GM19463 (cell line): ENCODE data around the gene C17orf67.

ENCODE experiments used
- ATAC-seq: cut with Tn5 transposase; IDR thresholded peaks from one replicate; pipeline ENCODE4 v1.9.1; 2021; ENCODE audit warnings: mild to moderate bottlenecking, moderate library complexity; ENCODE audit not compliant: unreplicated experiment

The C17orf67 gene

GRCh38 chr17:56834380-56835263 lies 902 bp upstream of the C17orf67 start:
- peak; percentile 20 for ATAC-seq

DNA sequence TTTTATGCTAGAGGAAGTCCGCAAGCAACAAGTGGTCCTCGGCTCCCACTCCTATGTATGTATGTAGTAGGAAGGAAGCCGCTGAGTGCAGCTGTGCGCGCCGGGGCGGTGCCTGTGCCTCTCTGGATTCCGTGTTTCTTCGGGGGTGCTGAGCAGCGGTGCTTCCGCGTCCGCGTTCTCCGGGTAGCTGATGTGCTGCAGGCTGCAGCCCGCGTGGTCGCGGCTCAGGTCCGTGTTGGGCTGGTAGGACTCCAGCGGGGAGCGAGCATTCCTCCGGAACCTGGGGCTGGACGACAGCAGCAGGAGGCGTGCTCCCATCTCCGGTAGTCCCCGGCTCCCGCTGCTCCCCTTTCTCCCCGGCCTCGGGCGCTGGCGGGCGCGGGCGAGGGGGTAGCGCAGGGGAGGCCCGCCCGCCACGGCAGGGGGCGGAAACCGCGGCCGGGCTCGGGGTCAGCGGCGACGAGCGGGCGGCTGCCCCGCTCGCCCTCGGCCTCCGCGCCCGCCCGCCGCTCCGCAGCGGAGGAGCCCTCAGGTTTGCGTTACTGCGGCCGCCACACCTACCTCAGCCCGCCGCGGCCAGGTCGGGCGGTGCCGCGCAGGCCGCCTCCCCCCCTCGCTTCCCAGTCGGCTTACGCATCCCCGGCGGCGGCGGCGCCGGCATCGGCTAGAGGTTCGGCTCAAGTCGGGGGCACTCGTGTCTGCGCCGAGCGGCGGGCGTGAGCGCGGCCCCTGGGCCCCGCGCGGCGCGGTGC lies 487 bp downstream of the C17orf67 start:
- ATAC-seq, result peak; percentile 40

DNA sequence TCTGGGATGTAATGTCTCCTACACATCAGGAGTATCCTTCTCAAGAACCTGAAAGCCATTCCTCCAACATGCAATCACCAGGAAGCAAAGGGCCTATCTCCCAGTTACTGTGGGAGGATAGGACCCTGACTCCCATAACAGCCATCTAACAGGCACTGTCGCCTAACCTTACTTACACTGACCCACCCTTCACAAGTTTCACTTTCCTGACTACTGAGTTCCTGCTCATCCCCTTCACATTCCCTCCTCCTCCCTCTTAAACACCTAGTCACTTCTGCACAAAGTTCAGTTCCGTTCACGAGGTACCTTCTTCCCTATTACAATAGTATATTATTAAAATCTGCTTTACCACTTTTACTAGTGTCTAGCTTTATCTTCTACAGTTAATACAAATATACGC lies 1.3 kb downstream of the C17orf67 start:
- ATAC-seq, result no peak

DNA sequence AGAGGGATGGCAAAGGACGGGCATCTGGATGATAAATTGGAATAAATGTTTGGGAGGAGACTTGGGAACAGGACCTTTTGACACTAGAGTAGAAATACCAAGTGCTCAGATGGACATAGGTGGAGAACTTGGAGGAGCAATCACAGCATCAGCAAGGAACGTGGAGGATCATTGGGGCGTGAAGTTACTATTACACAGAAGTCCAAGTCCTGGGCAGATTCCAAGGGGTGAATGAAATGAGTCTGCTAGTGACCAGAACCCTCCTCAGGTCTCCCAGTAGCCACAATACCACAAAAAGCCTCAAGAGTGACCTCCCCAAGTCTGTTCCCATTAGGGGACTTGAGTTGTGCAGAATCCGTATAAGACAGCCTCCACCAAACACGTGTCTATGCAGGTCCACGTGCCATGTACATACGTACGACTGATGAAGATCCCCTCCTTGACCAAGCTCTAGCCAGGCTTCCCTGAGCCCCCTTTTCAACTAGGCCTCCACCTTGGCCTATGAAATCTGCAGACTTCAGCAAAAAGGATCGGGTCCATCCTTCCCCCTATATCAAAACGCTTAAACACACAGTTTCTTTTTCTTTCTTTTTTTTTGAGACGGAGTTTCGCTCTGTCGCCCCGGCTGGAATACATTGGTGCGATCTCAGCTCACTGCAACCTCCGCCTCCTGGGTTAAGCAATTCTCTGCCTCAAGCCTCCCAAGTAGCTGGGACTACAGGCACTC lies 2.2 kb downstream of the C17orf67 start:
- no peak for ATAC-seq

GRCh38 chr17:56830726-56831368 lies 2.9 kb downstream of the C17orf67 start:
- ATAC-seq, result no peak

DNA sequence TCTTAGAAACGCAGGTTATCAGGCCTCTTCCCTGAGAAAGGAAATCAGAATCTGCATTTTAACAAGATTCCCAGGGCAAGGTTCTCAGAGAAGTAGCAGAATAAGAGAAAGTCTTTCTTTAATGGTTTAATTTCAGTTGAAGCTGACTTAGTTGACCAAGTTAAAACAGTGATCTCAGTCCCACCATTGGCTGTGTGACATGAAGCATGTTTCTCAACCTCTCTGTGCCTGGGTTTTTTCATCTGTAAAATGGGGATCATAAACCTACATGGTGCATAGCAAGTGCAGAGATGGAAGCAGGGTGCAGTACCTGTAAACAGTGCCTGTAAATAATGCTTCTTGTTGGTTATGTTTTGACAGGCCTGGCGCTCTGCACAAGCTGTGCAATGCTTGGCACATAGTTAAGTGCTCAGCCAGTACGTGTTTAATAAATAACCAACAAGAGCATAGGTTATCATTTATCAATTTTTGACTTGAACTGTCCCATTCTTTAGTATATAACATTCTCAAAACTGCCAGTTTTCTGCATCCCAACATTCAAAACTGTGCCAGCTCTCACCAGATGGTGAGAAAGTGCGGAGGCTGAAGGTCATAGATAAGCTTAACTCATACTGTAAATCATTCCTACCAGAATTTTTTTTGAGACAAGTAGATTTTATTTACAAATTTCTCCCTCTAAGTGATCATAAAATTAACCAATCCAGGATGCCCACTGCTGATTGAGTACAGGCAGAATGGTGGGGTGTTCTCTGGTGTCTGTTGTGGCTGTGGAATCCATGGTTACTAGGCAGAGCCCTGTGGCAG lies 6.9 kb downstream of the C17orf67 start:
- no peak for ATAC-seq

DNA sequence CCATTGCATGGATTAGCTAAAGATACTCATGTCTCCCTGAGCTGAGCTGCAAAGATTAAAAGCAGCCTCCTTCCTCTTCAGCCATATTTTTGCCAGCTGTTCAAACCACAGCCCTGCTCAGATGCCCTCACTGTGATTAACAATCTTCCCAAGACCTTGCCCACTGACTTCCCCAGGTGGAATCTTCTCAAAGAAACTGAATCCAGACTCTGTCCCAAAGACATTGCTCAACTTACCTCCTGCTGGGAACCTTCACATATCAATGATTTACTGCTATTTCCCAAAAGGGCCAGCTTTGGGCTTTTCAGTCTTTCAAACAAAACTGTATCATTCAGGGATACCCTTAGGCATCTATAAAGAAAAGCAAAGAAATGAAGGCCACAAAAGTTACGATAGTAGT lies 9.2 kb downstream of the C17orf67 start:
- ATAC-seq, result no peak

DNA sequence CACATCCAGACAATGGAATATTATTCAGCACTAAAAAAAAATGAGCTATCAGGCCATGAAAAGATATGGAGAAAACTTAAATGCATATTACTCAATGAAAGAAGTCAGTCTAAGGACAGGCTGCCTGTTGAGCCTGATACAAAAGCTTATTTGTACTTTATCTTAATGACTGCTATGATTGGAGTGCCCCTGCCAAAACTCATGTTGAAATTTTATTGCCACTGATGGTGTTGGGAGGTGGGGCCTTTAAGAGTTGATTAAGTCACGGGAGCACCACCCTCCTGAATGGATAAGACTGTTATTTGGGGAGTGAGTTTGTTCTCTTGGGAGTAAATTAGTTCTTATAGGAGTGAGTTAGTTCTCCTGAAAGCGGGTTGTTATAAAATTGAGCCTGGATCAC lies 9.9 kb downstream of the C17orf67 start:
- ATAC-seq, result no peak

- ATAC-seq, result no peak
These were observed 11.0 kb downstream of the C17orf67 start for GRCh38 chr17:56822725-56823124.

DNA sequence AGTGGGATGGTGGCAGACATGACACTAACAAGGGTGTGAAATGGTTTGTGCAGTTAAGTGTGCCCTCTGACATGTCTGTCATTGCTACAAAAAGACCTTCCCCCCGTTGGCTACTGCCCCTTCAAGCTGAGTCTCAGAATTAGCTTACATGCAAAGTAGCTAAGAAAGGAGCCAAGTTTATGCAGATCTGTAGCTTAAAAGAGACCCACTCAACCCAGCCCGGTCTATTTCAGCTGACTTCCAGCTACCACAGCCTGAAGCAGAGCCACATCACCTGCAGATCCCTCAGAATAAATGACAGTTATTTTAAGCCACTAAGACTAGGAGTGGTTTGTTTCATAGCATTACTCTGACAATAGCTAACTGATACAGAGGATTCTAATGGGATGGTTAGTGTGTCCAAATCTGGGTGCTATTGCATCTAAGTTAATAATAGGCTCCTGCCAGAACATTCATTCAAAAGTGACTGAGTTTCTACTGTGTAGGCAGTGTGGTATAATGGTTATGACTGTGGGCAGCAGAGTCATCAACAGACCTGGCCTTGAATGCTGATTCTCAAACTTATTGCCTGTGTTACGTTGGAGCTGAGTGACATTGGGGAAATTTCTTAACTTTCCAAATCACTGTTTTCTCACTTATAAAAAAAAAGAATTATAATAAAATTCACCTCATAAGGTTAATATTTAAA lies 11.7 kb downstream of the C17orf67 start:
- peak; percentile 47 for ATAC-seq

- ATAC-seq, result no peak
These were observed 13.5 kb downstream of the C17orf67 start for GRCh38 chr17:56820207-56820606.

GRCh38 chr17:56819431-56820145 lies 14.1 kb downstream of the C17orf67 start:
- peak; percentile 60 for ATAC-seq

GRCh38 chr17:56819030-56819429 lies 14.7 kb downstream of the C17orf67 start:
- no peak for ATAC-seq

DNA sequence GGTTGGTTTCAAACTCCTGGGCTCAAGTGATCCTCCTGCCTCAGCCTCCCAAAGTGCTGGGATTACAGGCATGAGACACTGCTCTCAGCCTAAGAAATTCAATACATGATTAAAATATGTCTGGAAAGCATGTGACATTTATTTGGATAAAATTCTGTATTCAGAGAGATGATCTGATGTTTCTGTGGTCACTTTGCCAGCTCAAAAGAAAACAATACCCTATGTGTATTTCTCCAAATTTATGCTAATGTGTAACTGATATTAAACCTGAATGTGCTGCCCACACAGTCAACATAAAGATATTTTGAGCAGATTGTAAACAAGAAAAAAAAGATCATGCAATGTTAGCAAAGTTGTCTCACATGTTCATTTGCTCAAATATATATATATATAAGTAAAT lies 16.7 kb downstream of the C17orf67 start:
- no peak for ATAC-seq

GRCh38 chr17:56815711-56816110 lies 18.0 kb downstream of the C17orf67 start:
- ATAC-seq, result no peak

DNA sequence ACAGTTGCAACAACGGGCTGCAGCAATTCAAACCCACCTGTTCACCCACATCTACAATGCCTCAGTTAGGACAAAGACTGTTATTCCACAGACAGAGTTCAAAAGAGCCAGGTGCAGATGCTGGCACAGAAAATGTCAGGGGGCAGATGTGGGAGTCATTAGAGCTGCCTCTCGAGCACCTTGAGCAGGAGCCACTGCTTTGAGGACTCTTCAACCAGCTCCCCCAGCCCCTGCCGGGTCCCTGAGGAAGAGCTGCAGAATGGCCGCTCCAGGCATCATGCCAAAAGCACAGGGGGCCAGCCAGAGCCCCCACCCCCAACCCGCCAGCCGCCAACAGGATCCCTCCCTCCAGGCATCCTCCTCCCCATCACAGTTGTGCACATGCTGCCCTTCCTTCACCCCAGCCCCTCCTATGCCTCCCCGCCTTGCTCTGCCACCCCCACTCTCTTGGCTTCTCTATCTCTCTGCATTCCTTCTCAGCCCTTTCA lies 20.8 kb downstream of the C17orf67 start:
- no peak for ATAC-seq

GRCh38 chr17:56810891-56811775 lies 22.6 kb downstream of the C17orf67 start:
- no peak for ATAC-seq

- no peak for ATAC-seq
These were observed 23.4 kb downstream of the C17orf67 start for GRCh38 chr17:56810343-56810742.
